Mesodermal cell (in vitro differentiated cells): ENCODE measurements around the gene SCYGR4.
"Not testable (repeated sequence)": the region's sequence is repeated elsewhere in the genome, so short reads cannot be mapped to it uniquely, and the experiment has no call there.

Experiments used
- H3K27ac ChIP-seq: 2 replicates; pipeline ENCODE4 v1.7.0; 2013; ENCODE audit warnings: mild to moderate bottlenecking, low read depth, low read length, moderate library complexity; ENCODE audit not compliant: severe bottlenecking
- H3K36me3 ChIP-seq: 2 replicates; pipeline ENCODE4 v1.7.1; 2013; ENCODE audit warnings: mild to moderate bottlenecking, low read length, moderate library complexity; ENCODE audit not compliant: control insufficient read depth, insufficient read depth
- H3K4me1 ChIP-seq: one replicate; pipeline ENCODE4 v1.7.1; 2013; ENCODE audit warnings: mild to moderate bottlenecking, low read length; ENCODE audit not compliant: insufficient read depth, control insufficient read depth, poor library complexity, severe bottlenecking
- H3K4me3 ChIP-seq: 2 replicates; pipeline ENCODE4 v1.7.0; 2013; ENCODE audit warnings: low read length, control low read depth, mild to moderate bottlenecking; ENCODE audit not compliant: insufficient read depth, poor library complexity, severe bottlenecking; ENCODE audit errors: extremely low read depth
- H3K9me3 ChIP-seq: 2 replicates; pipeline ENCODE4 v1.7.1; 2013; ENCODE audit warnings: mild to moderate bottlenecking, low read length, moderate library complexity; ENCODE audit not compliant: control insufficient read depth
- WGBS, 2 experiments: methylation state at CpG; one replicate each; pipeline ENCODE4 v1.1.5; 2013; ENCODE audit warnings: missing lambda C conversion rate in 2 of 2; ENCODE audit not compliant: insufficient coverage in 2 of 2; 5-methylcytosine and 5-hydroxymethylcytosine counted together

Gene SCYGR4

DNA sequence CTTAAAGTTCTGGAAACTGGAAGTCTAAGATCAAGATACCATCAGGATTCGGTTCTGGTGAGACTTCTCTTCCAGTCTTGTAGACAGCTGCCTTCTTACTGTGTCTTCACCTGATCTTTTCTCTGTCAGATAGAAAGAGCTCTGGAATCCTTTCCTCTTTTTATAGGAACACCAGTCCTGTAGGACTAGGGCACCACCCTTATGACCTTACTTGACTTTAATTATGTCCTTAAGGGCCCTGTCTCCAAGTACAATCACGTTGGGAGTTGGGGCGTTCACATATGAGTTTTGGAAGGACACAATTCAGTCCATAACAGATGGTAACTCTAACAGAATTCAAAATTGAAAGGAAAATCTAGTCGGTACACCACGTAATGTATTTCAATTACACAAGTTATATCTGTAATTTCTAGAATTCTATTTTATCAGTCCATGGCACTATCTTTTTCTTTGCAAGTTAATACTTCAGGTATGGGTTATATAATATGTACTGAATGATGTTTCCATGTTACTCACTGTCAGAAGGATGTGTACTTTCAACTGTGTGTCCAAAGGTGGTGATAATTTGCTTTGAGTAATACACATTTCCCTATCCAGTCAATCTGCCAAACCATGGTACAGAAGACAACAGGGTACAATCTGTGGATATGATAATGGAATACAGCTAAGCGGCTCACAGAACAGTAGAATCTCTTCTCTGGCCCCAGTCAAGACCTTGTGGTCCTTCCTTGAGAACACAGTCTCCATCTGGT lies 48.1 kb downstream of the SCYGR4 start:
- Histone ChIP-seq H3K4me1 (peaks cover 13% of the 10 kb centered on the region), H3K4me3 (no peak overlapping the region), H3K9me3 (no peaks in the 10 kb centered on the region), H3K27ac (no peak overlapping the region), H3K36me3 (no peaks in the 10 kb centered on the region)
- 74 to 93% methylated on average over 4 of the region's 6 CpGs for WGBS, 2 experiments

DNA sequence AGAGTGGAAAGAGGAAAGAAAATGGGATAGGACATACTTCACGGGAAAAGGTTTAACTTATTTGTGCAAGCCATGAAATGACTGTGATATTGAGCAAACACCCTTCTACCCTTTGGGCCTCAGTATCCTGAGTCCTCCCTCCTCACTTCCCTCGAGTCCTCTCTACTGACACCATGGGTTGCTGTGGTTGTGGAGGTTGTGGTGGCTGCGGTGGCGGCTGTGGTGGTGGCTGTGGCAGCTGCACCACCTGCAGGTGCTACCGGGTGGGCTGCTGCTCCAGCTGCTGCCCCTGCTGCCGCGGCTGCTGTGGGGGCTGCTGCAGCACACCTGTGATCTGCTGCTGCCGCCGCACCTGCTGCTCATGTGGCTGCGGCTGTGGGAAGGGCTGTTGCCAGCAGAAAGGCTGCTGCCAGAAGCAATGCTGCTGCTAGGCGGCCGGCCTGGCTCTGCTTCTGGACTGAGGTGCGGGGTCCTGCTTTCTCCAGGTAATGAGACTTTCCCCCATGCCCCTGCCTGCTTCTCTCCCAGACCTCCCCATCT lies 49.4 kb downstream of the SCYGR4 start, which contains the start of gene SCYGR5:
Gene SCYGR5, plus strand, starts transcription at position 174 of the 540 bp plus-strand sequence. Its CDS starts 0 bp downstream, at position 174.
- not testable (repeated sequence) for H3K4me3 ChIP-seq, H3K9me3 ChIP-seq
- 98 to 100% methylated on average over 3 to 6 of the region's 13 CpGs for WGBS, 2 experiments

More for the DNA sequence above, 49.4 kb downstream of the SCYGR4 start, which contains the start of gene SCYGR5:
- not testable (repeated sequence) for H3K27ac ChIP-seq, H3K36me3 ChIP-seq, H3K4me1 ChIP-seq
